Body of pancreas (tissue), 4 donors: ENCODE data around the gene SLC12A3. TPM values are rescaled to one million over a fixed set of nuclear protein-coding genes. Genes with fewer than 3 reads are reported as not detected.

ENCODE experiments used
- ATAC-seq: fragments of 150-250 bp; one replicate; pipeline ENCODE4 v1.9.1; 2016
- DNase-seq, 4 donors: peaks; one replicate each; pipeline ENCODE4 v3.0.0-alpha.2; 2019
- H3K27ac ChIP-seq, 4 donors: fragments of 200-600 bp; sonication (generic); 1 replicate in 3 of 4; 2 replicates in 1 of 4; pipeline versions ENCODE4 v1.5.1 to v1.6.1; 2016 to 2019; ENCODE audit warnings: mild to moderate bottlenecking in 1 of 4, mixed read lengths in 1 of 4, moderate library complexity in 1 of 4
- H3K27me3 ChIP-seq, 2 donors: fragments of 200-600 bp; sonication (generic); one replicate each; pipeline ENCODE4 v1.6.0; 2016; ENCODE audit warnings: mild to moderate bottlenecking in 1 of 2
- H3K36me3 ChIP-seq, 2 donors: fragments of 200-600 bp; sonication (generic); replicated peaks in 1 of 2; 2 replicates each; pipeline ENCODE4 v1.5.1; 2016; ENCODE audit warnings: low read depth in 2 of 2; ENCODE audit not compliant: insufficient read depth in 1 of 2
- H3K4me1 ChIP-seq: fragments of 200-600 bp; sonication (generic); one replicate; pipeline ENCODE4 v1.6.0; 2016
- H3K4me3 ChIP-seq, 2 donors: fragments of 200-600 bp; sonication (generic); 1 replicate in 1 of 2; 2 replicates in 1 of 2; pipeline ENCODE4 v1.5.1; 2016 to 2019
- H3K9me3 ChIP-seq, 3 donors: fragments of 200-600 bp; sonication (generic); 1 replicate in 2 of 3; 2 replicates in 1 of 3; pipeline ENCODE4 v1.5.1; 2016
- POLR2A ChIP-seq, 3 donors: fragments of 450-650 bp; IDR thresholded peaks; one replicate each; pipeline ENCODE4 v1.6.1; 2016; ENCODE audit warnings: antibody characterized with exemption in 3 of 3, mild to moderate bottlenecking in 2 of 3
- WGBS, 2 donors: methylation state at CpG; one replicate each; pipeline ENCODE4 v1.1.5; 2017; 5-methylcytosine and 5-hydroxymethylcytosine counted together
- intact Hi-C: fragments of 100-400 bp; cut with DNase I; formaldehyde crosslinking; loops from one replicate; pipeline ENCODE4 v1.15.1; 2023
- total RNA-seq, 2 donors: library from RNA; depleted of rRNA; stranded (reverse); fragments of >200 nt; gene quantifications; one replicate each; pipeline ENCODE4 v1.1.0, GENCODE V29; 2016
- TF ChIP-seq, protein P1 (sequence below), 7 experiments: fragments of 450-650 bp in 4 of 7; fragments of 200-600 bp in 3 of 7; sonication (generic) in 3 of 7; IDR thresholded peaks; one replicate each; pipeline ENCODE4 v1.5.1; 2016 to 2019; ENCODE audit warnings: antibody characterized with exemption in 7 of 7

SLC12A3 gene
- total RNA-seq, 2 donors from 2014 or later = not detected

DNA sequence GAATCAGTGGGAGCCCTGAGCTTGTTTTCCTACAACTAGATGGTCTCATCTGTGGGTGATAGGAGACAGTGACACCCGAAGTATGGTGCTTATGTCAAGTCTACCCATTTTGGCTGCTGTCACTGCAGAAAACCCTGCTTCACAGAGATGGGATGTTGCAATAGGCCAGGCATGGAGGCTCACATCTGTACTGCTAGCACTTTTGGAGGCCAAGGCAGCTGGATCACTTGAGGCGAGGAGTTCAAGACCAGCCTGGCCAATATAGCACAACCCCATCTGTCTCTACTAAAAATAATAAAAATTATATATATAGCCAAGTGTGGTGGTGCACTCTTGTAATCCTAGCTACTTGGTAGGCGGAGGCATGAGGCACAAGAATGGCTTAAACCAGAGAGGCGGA lies 64.6 kb downstream of the SLC12A3 start:
- no peaks in the 10 kb centered on the region for H3K27me3 ChIP-seq
- H3K27ac ChIP-seq = peak overlapping the region in 3 of 4 donors; percentile 97 to 99 (median 99)
- peaks cover 24% of the 10 kb centered on the region for H3K4me1 ChIP-seq
- intact Hi-C loops = no loop called here
- no peak for DNase-seq
- no peak for TF ChIP-seq POLR2A (IDR thresholded peaks at IDR 0.05)
- TF ChIP-seq, protein P1, sequence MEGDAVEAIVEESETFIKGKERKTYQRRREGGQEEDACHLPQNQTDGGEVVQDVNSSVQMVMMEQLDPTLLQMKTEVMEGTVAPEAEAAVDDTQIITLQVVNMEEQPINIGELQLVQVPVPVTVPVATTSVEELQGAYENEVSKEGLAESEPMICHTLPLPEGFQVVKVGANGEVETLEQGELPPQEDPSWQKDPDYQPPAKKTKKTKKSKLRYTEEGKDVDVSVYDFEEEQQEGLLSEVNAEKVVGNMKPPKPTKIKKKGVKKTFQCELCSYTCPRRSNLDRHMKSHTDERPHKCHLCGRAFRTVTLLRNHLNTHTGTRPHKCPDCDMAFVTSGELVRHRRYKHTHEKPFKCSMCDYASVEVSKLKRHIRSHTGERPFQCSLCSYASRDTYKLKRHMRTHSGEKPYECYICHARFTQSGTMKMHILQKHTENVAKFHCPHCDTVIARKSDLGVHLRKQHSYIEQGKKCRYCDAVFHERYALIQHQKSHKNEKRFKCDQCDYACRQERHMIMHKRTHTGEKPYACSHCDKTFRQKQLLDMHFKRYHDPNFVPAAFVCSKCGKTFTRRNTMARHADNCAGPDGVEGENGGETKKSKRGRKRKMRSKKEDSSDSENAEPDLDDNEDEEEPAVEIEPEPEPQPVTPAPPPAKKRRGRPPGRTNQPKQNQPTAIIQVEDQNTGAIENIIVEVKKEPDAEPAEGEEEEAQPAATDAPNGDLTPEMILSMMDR (IDR thresholded peaks at IDR 0.05) = no peak
- no peak overlapping the region for H3K4me3 ChIP-seq
- WGBS, 2 donors = 97 to 98% methylated on average over 4 of the region's 4 CpGs
- no peak for ATAC-seq
- no peaks in the 10 kb centered on the region for H3K36me3 ChIP-seq
- no peaks in the 10 kb centered on the region for H3K9me3 ChIP-seq

DNA sequence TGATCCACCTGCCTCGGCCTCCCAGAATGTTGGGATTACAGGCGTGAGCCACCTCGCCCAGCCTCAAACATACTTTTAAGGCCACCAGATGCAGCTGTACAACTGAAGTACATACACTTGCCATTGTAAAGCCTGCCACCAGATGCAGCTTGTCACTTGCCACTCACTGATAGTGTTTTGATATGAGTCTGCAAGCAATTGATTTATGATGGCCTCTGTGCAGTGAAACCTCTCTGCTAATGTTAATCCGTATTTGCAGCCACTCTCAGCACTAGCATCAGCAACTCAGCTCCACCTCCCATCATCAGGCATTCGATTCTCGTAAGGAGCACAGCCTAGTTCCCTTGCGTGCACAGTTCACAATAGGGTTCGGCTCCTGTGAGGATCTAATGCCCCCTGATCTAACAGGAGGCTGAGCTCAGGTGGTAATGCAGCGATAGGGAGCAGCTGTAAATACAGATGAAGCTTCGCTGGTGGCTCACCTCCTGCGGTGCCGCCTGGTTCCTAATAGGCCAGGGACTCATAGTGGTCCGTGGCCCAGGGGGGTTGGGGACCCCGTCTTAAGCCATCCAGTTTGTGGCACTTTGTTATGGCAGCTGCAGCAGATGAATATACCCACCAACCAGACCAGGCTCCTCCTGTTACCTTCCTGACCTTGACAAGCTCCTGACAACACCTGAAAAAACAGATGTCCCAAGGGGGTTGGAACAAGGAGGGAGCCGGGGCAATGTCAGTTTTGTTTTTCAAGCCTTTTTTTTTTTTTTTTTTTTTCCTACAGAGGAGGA lies 65.7 kb downstream of the SLC12A3 start:
- intact Hi-C loops = no loop called here
- Histone ChIP-seq H3K9me3 (no peaks in the 10 kb centered on the region), H3K4me3 (no peak overlapping the region), H3K36me3 (no peaks in the 10 kb centered on the region), H3K27me3 (no peaks in the 10 kb centered on the region), H3K4me1 (peaks cover 29% of the 10 kb centered on the region), H3K27ac (peak overlapping the region; percentile 81 to 99 (median 98))
- WGBS, 2 donors = 17 to 53% methylated on average over 15 of the region's 15 CpGs
- TF ChIP-seq, protein P1 (IDR thresholded peaks at IDR 0.05) = no peak
- peak in 2 of 3 donors; percentile 15 to 31 for TF ChIP-seq POLR2A (IDR thresholded peaks at IDR 0.05)
- peak; percentile 1 for ATAC-seq
- DNase-seq = peak; percentile 38 to 68 (median 60)

DNA sequence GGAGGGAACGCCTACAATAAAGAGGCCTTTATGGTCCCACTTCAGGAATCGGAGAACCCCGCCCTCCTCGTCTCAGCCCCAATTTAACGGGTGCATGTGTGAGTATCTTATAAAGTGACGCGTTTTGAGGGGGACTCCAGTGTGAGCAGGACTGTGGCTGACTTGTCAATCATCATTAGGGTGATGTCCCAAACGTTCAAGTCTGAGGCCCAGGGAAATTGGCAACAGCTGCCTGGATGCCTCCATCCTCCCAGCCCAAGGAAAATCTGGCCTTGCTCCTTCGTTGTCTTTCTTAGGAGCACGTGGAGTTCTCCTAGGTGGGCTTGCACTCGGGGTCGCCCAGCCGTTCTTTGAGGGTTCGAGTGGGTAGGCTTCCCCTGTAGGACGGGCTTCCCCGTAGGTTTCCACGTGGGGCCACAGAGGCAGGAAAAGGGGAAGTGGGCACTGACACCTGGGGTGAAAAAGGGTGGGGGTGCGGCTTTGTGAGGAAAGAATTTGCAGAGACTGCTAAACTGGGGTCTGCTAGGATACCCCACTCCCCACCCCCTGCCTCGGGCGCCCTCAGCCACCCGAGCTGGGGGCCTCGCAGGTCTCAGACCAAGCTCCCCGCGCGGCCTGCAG lies 66.4 kb downstream of the SLC12A3 start:
- peak in 1 of 4 donors; percentile 55 for DNase-seq
- TF ChIP-seq, protein P1 (IDR thresholded peaks at IDR 0.05) = no peak
- no peak for TF ChIP-seq POLR2A (IDR thresholded peaks at IDR 0.05)
- no peaks in the 10 kb centered on the region for H3K27me3 ChIP-seq
- intact Hi-C loops = no loop called here
- peaks cover 0 to 2% of the 10 kb centered on the region in 2 donors for H3K36me3 ChIP-seq
- 3 to 15% methylated on average over 16 to 24 of the region's 25 CpGs for WGBS, 2 donors
- no peak overlapping the region for H3K4me3 ChIP-seq
- H3K4me1 ChIP-seq = peaks cover 34% of the 10 kb centered on the region
- H3K27ac ChIP-seq = peak overlapping the region; percentile 97 to 99 (median 98)
- peak; percentile 0 for ATAC-seq
- H3K9me3 ChIP-seq = no peaks in the 10 kb centered on the region

DNA sequence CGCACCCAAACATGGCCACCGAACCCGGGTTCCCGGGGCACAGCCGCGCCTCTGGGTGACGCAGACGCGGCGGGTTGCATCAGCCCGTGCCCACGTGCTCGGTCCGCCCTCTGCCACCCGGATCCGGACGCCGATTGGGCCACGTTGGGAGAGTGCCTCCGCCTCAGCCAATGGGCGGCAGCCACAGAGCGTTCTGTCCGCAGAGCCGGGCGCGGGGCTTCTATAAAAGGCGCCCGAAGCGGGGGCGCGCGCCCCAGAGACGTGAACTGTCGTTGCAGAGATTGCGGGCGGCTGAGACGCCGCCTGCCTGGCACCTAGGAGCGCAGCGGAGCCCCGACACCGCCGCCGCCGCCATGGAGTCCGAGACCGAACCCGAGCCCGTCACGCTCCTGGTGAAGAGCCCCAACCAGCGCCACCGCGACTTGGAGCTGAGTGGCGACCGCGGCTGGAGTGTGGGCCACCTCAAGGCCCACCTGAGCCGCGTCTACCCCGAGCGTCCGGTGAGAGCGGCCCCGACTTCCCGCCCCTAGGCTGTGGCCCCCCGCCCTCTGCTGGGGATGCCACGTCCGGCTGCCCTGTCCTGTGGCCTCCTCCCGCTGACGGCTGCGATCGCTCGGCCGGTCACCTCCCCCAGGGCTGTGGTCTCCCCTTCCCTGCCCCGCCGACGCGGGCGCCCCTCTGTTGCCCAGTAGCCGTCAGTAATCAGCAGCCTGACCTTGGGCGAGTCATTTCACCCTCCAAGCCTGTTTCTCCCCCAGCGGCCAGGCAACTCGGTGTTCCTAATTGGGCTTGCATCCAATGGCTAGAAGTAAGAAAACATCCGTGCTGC lies 67.1 kb downstream of the SLC12A3 start, which contains the start of gene HERPUD1:
HERPUD1 (plus strand) TSS at position 251 of the 829 bp plus-strand sequence; CDS start at position 354, 103 bp downstream.
- ATAC-seq (peak; percentile 92), DNase-seq (peak; percentile 99)
- H3K9me3 ChIP-seq = no peaks in the 10 kb centered on the region
- peaks cover 0 to 4% of the 10 kb centered on the region in 2 donors for H3K36me3 ChIP-seq
- TF ChIP-seq POLR2A (IDR thresholded peaks at IDR 0.05) = peak; percentile 96 to 99 (median 99)
- TF ChIP-seq, protein P1 (IDR thresholded peaks at IDR 0.05) = peak in 2 of 7 experiments; percentile 15 to 18
- 0 to 1% methylated on average over 24 to 51 of the region's 83 CpGs for WGBS, 2 donors
- peak within 1 kb of the TSS; percentile 76 to 95 for H3K4me3 ChIP-seq
- intact Hi-C loops = no loop called here
- H3K27ac ChIP-seq = peak within 1 kb of the TSS; percentile 97 to 99 (median 98)
- no peaks in the 10 kb centered on the region for H3K27me3 ChIP-seq
- peaks cover 38% of the 10 kb centered on the region for H3K4me1 ChIP-seq
